Measurements from ENCODE around the gene COL24A1.

The COL24A1 gene

GRCh38 chr1:86156566-86157455 is at the start of gene COL24A1:
Gene COL24A1, minus strand, starts transcription at chr1:86156772. Its CDS starts 376 bp downstream, at chr1:86156396.
- DNase-seq = peak in 1 of 2 donors; percentile 11

- DNase-seq = no peak
Observed at GRCh38 chr1:86205741-86206140, 49.2 kb upstream of the COL24A1 start.

GRCh38 chr1:86202552-86203340 is 46.2 kb upstream of the COL24A1 start:
- no peak for DNase-seq

GRCh38 chr1:86201311-86201710 is 44.7 kb upstream of the COL24A1 start:
- DNase-seq = no peak

GRCh38 chr1:86200901-86201300 is 44.3 kb upstream of the COL24A1 start:
- DNase-seq = no peak

- no peak for DNase-seq
Observed at GRCh38 chr1:86197206-86197855, 40.8 kb upstream of the COL24A1 start.

GRCh38 chr1:86195281-86195680 is 38.7 kb upstream of the COL24A1 start:
- DNase-seq = no peak

- no peak for DNase-seq
Observed at GRCh38 chr1:86194491-86195034, 38.0 kb upstream of the COL24A1 start.

GRCh38 chr1:86192417-86192816 is 35.8 kb upstream of the COL24A1 start:
- no peak for DNase-seq

- DNase-seq = no peak
Observed at GRCh38 chr1:86191958-86192357, 35.4 kb upstream of the COL24A1 start.

GRCh38 chr1:86190873-86191272 is 34.3 kb upstream of the COL24A1 start:
- DNase-seq = no peak

GRCh38 chr1:86184426-86184825 is 27.9 kb upstream of the COL24A1 start:
- DNase-seq = no peak

GRCh38 chr1:86183810-86184209 is 27.2 kb upstream of the COL24A1 start:
- DNase-seq = no peak

GRCh38 chr1:86176226-86176625 is 19.7 kb upstream of the COL24A1 start:
- no peak for DNase-seq

- DNase-seq = no peak
Observed at GRCh38 chr1:86175756-86176155, 19.2 kb upstream of the COL24A1 start.

GRCh38 chr1:86169625-86170024 is 13.1 kb upstream of the COL24A1 start:
- no peak for DNase-seq

GRCh38 chr1:86159800-86160199 is 3.2 kb upstream of the COL24A1 start:
- no peak for DNase-seq

GRCh38 chr1:86155807-86156565 is 586 bp downstream of the COL24A1 start:
- no peak for DNase-seq

- no peak for DNase-seq
Observed at GRCh38 chr1:86155051-86155806, 1.3 kb downstream of the COL24A1 start.

- no peak for DNase-seq
Observed at GRCh38 chr1:86154571-86155050, 2.0 kb downstream of the COL24A1 start.

GRCh38 chr1:86153836-86154235 is 2.7 kb downstream of the COL24A1 start:
- DNase-seq = no peak
